Ramos (cell line): ENCODE data around the gene HIF3A.
"Not testable (repeated sequence)": the region's sequence is repeated elsewhere in the genome, so short reads cannot be mapped to it uniquely, and the experiment has no call there.

Experiments used
- in situ Hi-C: fragments of 300-500 bp; cut with MboI; formaldehyde crosslinking; loops from one replicate; pipeline ENCODE4 v1.14.3; 2022; ENCODE audit warnings: low sequenced_read_pairs; ENCODE audit not compliant: unreplicated experiment

Gene HIF3A

GRCh38 chr19:46321653-46322052 lies 24.8 kb downstream of the HIF3A start:
- in situ Hi-C loops, result no loop called here

DNA sequence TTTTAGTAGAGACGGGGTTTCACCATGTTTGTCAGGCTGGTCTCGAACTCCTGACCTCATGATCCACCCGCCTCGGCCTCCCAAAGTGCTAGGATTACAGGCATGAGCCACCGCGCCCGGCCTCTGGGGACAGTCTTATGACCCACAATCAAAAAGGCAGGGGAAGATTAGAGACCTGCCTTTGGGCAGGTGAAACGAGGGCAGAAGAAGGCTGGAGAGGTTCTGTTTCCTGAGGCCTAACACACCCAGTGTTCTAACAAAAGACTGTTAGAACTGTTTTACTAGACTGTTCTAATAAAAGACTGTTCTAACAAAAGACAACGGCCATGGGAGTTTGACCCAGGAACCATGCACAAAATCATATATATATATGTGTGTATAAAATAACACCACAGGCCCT lies 26.4 kb downstream of the HIF3A start:
- in situ Hi-C loops, result not testable (repeated sequence)

DNA sequence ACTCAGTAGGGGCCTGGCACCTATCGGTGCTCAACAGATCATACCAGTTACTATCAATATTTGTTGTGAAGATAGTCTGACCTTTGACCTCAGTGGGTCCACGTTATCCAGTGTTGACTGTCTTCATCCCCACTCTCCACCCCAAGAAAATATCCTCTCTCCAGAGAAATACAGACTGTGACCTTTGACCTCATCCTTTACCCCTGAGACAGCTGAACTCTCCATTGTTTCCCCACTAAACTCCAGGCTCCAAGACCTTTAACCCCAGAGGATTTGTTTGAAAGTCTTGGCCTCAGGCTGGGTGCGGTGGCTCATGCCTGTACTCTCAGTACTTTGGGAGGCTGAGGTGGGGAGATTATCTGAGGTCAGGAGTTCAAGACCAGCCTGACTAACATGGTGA lies 27.4 kb downstream of the HIF3A start:
- in situ Hi-C loops, result no loop called here

GRCh38 chr19:46326608-46327007 lies 29.8 kb downstream of the HIF3A start:
- in situ Hi-C loops, result no loop called here

DNA sequence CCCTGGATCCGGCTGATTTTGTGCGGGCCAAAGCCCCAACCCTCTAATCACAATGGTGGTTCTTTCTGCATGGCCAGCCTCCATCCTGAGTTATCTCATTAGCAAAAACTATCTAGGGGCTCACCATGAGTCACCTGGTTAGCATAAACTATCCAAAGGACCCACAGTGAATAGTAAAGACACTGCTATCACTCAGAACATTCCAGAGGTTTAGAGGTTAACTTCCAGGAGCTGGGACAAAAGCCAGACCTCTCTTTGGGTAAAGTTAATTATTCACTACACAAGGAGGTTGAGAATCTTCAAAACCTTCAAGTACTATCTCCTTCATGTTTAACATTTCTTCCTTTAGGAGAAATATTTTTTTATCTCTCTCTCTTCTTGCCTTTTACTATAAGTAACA lies 31.2 kb downstream of the HIF3A start:
- in situ Hi-C loops, result no loop called here

DNA sequence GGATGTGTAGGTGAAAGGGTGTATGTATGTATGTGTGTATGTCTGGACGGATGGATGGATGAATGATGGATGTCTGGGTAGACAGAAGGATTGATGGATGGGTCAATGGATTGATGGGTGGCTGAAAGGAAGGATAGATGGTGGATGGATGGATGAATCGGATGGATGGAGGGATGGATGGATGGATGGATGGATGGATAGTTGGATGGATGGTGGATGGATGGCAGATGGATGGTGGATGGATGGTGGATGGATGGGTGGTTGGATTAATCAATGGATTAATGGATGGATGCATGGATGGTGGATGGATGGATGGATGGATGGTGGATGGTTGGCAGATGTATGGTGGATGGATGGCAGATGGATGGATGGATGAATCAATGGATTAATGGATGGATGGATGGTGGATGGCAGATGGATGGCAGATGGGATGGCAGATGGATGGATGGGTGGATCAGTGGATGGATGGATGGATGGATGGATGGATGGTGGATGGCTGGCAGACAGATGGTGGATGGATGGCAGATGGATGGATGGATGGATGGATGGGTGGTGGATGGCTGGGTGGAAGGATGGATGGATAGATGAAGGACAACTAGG lies 33.6 kb downstream of the HIF3A start:
- in situ Hi-C loops, result no loop called here

DNA sequence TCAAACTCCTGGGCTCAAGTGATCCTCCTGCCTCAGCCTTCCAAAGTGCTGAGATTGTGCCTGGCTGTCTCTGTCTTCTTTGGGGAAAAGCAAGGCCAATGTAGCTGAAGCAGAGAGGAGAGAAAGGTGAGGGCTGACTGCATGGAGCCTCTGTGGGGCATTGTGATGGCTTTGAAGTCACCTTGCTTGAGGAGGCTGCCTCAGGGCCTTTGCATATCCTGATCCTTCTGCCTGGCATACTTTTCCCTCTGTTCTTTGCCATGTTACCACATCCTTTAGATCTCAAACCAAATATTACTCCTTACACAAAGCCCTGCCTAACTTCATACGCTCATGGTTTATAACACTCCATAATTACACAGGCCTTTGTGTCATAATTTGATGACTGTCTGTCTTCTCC lies 40.6 kb downstream of the HIF3A start:
- in situ Hi-C loops, result no loop called here

- in situ Hi-C loops, result no loop called here
Measured at GRCh38 chr19:46339446-46339845, 42.6 kb downstream of the HIF3A start.

DNA sequence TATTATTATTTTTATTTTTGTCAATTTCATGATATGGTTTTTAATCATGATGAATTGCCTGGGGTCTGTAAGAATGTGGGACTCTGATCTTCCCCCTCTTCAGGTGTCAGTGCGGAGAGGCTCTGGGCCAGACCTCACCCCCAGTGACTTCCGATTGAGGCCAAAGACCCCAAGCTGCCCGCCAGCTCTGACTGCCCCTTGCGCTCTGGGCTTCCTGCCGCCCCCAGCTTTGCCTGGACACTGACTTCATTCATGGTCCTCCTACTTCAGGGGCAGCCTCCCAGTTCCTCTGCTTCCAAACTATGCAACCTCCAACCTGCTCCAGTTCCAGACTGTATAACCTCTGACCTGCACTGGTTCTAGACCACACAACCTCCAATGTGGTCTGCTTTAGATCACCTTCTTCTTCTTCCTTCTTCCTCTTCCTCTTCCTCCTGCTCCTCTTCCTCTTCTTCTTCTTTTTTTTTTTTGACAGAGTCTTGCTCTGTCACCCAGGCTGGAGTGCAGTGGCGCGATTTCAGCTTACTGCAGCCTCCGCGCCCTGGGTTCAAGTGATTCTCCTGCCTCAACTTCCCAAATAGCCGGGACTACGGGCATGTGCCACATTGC lies 43.3 kb downstream of the HIF3A start:
- in situ Hi-C loops, result no loop called here

DNA sequence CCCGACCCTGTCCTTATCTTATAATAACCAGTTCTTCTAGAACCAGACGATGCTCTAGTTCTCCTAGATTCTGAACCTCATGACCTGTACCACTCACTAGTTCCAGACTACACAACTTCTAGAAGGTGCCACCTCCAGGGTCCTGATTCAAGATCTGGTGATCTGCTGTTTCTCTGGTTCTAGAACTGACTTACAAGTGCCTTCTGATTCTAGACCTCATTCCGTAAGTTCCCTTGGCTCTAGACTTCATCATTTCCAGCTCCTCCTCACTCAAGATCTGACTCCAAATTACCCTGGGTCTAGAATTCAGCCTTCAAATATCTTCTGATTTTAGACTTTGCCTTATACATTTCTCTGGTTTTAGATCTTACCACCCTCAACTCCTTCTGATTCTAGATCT lies 45.1 kb downstream of the HIF3A start:
- in situ Hi-C loops, result no loop called here

DNA sequence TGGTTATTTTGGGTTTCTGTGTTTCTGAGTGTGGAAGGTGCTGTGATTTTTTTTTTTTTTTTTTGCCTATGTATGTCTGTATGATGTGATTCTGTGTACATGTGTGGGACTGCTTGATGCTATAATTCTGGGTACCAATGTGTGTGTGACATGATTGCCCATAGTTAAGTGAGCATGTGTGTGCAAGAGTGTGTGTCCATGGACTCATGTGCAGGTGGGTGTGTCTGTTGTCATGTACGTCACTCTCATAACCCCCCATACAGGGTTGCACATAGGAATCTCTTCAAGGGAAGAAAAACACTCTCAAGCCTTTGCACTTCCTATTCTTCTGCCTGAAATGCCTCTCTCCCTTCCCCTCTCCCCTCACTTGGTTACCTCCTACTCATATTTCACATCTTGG lies 47.5 kb downstream of the HIF3A start:
- in situ Hi-C loops, result no loop called here

GRCh38 chr19:46345157-46345556 lies 48.3 kb downstream of the HIF3A start:
- in situ Hi-C loops, result no loop called here

DNA sequence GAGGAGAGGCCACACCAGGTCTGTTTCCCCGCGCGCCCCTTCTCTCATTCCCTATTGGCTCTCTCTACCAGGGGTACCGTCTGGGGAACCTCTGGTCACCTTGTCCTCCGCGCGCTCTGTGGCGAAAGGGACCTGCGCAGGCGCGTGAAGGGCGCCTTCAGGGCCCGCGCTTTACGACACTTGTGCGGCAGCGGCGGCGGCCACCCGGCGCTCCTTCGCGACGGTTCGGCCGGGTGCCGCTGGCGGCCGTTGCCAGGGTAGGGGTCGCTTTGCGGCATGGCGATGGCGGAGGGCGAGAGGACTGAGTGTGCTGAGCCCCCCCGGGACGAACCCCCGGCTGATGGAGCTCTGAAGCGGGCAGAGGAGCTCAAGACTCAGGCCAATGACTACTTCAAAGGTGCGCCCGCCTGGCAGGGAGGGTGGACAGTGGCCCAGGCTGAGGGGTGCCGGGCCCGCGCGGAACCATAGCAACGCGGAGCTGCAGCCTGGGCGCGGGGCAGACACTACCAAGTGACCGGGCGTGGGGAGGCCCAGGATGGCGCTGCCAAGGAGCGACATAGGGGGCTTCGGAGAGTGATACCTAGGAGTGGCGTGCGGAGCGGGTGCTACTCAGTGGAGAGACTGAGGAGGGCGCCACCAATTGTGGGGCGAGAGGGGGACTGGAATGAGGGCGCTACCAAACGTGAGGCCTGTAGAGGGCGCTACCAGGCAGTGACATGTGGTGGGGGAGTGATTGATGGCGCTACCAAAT lies 50.2 kb downstream of the HIF3A start, which contains the start of gene PPP5C:
TSS of gene PPP5C (plus strand) at position 267 of the 751 bp plus-strand sequence. CDS start at position 277, 10 bp downstream.
- in situ Hi-C loops, result no loop called here

DNA sequence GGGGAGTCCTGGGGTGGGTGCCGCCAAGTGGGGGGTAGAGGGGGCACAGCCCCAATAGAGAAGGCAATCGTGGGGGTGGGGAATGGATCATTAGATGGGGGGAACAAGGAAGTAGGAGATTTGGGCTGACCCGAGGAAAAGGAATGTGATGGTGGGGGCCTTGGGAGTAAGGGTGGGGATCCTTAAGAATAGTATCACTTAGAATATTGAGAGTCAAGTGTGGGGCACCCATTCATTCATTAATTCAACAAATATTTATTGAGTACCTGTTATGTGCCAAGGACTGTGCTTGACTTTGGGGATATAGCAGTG lies 50.7 kb downstream of the HIF3A start:
- in situ Hi-C loops, result no loop called here

DNA sequence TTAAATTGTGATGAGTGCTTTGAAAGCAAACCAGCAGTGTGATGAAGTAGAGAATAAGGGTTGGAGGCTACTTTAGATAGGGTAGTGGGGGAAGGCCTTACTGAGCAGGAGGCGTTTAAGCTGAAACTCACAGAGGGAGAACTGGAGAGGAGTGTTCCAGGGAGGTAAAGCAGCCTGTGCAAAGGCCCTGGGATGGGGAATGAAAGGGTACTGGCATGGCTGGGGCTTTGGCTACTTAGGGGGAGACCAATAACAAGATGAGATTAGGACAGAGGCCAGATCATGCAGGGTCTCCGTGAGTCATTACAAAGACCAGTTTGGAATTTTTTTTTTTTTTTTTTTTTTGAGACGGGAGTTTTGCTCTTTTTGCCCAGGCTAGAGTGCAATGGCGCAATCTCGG lies 51.1 kb downstream of the HIF3A start:
- in situ Hi-C loops, result no loop called here

GRCh38 chr19:46349311-46349993 lies 52.6 kb downstream of the HIF3A start:
- in situ Hi-C loops, result no loop called here

DNA sequence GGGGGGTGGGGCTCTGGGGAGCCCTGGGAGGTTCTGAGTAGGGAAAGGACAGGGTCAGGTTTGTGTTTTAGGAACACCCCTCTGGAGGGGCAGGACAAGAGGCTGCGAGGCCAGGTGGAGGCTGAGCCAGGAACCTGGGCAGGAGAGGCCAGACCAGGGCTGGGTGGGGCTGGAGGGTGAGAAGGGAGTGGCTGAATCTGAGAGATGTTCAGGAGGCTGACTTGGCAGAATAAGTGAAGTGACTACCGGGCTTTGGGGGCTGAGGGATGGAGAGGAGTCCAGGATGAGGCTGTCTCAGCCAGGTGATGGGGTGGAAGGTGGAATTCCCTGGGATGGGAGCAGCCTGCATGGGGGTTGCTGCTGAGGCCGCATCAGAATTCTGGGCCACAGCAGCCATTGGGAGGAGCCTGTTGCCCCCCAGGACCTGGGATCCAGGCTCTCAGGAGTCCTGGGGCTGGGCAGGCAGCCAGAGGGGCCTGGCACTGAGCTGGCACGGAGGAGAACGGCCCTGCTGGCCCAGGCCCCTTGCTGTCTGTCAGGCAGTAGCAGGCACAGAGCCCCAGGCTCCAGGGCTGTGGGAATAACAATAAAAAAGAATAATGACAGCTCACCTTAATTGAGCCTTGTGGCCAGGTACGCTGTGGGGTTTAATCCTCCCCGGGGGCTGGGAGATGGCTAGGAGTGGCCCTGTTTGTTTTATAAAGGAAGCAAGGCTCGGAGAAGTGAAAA lies 53.4 kb downstream of the HIF3A start:
- in situ Hi-C loops, result no loop called here

- in situ Hi-C loops, result no loop called here
Measured at GRCh38 chr19:46350758-46351159, 53.9 kb downstream of the HIF3A start.

GRCh38 chr19:46351241-46352041 lies 54.6 kb downstream of the HIF3A start:
- in situ Hi-C loops, result no loop called here
